Measurements from ENCODE around the gene SZT2.

The SZT2 gene

DNA sequence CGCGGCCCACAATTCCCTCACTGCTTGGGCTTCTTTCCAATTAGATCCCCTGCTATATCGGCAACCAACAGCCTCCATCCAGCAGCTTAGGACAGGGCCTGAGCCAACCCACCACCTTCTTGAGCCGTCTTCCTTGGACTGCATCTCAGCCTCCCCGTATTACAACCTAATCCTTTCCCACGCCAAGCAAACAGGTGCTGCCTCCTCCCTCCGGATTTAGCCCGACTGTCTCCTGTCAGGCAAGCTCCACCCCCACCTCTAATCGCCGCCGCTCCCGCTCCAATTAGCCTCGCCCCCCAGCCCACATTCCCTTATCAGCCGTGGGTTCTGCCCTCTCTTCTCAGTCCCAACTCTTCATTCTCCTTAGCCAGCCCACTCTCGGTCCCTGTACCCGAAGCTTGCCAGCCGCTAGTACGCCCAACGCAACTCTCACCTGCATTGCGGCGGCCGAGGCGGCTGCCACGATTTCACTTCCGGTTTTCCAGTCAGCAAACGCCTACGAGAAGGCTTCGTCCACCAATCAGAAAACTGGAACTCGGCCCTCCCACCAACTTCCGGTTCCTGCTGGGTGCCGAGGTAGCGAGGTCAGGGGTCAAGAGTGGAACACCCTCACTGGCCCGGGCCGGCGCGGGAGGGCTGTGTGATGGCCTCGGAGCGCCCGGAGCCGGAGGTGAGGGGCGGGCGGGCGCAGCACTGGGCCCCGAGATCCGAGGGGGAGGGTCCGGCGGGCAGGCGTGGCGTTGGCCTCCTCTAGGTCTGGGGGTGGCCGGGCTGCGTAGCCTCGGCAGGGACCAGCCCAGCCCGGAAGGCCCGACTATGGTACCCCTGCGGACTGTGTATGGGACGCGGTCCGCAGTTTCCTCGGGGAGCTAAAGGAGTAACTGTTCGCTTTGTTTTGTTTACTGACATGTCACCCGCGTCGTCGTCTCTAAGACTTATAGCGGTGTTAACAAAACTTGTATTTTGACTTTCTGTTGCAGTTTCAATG lies at the start of gene SZT2, which contains the start of gene MED8:
Gene SZT2, plus strand, starts transcription at position 574 of the 988 bp plus-strand sequence. Its CDS starts 70 bp downstream, at position 644.
Gene MED8, minus strand, starts transcription at position 475 of the 988 bp plus-strand sequence. Its CDS starts 36 bp downstream, at position 439.
- peak; percentile 82 to 88 for DNase-seq (ENCODE audit: low read depth in 2 of 2)

DNA sequence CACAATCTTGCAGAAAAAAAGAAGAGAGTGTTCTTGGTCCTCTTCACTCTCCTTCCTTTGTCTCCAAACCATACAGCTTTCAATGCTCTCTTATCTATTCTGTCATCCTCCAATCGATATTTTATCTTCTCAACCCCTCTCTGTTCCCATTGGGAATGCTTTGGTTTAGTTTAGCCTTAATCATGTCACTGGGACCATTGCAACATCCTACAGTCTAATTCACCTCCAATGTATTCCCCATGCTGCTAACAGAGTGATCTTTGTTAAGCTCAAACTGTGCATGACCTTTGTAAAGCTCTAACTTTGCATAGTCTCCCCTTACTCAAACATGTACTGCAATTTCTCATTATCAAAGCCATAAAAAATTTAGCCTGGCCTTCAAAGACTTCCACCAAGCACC lies 49.1 kb upstream of the SZT2 start:
- DNase-seq (ENCODE audit: low read depth in 2 of 2) = no peak

DNA sequence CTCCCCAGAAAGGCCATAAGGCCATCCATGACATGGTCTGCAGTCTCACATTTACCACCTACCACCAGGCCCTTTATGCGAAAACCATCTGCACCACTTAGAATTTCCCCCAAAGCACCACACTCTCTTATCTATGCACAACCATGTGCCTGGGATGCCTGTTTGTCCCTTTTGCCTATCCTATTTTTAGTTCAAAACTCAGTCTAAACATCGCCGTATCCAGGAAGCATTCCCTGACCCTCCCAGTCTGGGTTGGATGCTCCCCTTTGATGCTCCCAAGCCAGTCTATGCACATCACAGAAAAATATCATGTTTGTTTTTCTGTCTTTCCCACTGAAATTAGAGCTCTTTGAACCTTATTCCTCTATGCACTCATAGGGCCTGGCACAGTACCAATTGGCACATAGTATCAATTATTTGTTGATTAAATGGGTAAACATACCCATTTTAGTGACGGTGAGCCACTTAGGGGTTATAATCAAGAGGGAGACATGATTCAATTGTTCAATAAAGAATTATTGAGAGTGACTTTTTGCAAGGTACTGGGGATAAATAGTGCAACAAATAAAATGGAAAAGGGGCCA lies 45.3 kb upstream of the SZT2 start:
- no peak for DNase-seq (ENCODE audit: low read depth in 2 of 2)

DNA sequence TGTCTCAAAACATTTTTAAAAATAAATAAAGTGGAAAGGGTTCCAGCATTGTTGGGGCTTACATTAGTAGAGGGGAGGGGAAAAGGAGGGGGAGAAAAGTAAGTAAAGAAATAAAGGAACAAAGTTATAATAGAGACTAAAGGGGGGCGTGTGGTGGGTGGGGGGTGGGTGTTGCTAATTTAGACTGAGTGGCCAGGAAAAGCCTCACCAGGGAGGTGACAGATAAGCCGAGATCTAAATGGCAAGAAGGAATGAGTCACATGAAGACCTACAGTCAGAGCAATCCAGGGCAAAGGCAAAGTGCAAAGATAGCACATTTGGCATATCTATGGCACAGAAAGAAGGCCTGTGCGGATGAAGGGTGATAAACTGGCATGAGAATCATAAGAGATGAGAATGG lies 44.6 kb upstream of the SZT2 start:
- no peak for DNase-seq (ENCODE audit: low read depth in 2 of 2)

DNA sequence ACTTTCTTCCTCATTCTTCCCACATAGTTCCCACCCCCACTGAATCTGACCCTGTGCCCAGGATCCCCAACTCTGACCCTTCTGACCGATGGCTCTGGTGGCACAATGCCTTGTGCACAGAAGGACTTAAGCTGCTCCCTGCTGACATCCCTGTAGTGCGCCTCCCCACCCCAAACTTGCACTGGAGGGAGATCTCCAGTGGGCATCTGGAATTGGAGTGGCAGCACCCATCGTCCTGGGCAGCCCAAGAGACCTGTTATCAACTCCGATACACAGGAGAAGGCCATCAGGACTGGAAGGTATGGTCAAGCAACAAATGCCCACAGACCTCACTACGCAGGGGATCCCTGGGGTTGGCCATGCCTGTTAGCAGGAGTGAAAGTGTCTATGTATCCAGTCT lies 43.1 kb upstream of the SZT2 start:
- no peak for DNase-seq (ENCODE audit: low read depth in 2 of 2)

DNA sequence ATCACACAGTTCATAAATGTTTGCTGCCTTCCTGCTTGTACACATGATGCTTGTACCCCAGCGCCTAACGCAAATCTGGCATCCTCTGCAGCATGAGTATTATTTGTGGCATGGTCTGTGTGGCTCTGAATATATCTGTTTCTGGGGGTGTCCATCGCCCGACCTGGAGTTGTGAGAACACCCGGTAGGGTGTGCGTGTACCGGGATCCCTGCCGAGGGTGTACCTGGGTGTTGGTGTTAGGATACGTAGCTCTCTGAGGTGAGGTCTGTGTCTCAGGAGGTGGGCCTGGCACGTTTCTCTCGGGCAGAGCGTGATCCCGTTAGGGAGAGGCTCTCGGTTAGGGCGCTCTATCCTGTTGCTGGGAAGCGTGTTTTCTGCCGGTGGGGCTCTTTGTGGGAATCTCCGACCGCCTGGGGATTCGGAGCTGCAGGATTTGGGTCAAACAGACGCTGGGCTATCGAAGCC lies 41.3 kb upstream of the SZT2 start:
- DNase-seq (ENCODE audit: low read depth in 2 of 2) = no peak

DNA sequence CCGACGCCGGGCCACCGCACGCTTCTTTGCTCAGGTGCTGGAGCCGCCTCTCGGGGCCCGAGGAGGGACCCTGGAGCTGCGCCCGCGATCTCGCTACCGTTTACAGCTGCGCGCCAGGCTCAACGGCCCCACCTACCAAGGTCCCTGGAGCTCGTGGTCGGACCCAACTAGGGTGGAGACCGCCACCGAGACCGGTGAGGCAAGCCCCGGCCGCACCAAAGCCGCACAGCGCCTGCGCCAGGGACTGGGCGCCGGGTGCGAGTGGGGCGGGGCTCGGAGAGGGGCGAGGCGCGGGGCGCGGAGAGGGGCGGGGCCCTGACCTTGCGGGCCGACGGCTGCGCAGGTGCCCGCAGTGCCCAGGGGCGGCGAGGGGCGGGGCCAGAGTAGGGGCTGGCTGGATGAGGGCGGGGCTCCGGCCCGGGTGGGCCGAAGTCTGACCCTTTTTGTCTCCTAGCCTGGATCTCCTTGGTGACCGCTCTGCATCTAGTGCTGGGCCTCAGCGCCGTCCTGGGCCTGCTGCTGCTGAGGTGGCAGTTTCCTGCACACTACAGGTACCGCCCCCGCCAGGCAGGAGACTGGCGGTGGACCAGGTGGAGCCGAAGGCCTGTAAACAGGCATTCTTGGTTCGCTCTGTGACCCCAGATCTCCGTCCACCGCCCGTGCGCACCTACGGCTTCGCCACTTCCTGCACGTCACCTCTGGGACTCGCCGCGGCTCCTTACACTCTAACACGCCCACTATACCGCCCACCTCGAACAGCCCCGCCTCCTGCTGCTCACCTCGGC lies 40.7 kb upstream of the SZT2 start:
- DNase-seq (ENCODE audit: low read depth in 2 of 2) = peak in 1 of 2 donors; percentile 24

DNA sequence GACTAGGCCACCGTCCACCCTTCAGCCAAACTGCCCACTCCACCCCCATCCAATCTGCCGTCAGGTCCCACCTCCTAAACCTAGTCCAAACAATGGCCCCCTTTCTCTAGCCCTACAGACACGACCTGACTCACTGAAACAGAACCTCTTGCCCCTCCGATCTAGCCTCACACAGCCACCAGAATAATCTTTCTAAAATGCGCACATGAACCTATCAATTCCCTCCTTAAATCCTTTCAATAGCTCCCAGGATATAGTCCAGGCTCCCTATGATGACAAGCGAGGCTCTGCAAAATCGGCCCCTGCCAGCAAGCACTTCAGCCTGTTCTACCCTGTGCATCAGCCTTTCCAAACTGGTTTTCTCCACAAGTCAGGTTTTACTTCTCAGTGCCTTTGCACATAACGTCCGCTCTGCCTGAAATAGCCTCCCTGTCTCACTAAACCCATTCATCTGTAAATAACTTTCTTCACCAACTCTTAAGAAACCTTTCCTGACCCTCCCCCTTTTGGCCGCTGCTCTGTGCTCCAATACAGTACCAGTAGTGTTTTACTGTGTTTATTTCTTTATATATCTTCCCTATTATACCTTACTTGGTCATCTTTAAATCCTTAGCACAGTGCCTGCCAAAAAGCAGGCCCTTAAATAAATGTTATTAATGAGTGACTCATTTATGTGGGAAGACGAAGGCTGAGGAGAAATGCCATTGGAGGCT lies 39.9 kb upstream of the SZT2 start:
- DNase-seq (ENCODE audit: low read depth in 2 of 2) = no peak

DNA sequence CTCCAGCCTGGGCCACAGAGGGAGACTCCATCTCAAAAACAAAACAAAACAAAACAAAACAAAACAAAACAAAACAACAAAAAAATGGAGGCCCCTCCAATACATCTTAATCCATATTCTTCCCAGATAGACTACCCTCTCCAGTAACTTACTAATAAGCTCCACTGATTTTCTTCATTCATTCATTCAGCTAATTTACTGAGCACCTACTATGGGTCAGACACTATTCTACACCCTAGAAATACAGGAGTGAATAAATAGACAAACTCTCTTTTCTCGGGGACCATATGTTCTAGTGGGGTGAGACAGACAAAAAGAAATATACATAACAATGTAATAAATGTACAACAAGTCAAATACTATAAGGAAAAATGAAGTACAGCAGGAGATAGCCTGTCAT lies 38.7 kb upstream of the SZT2 start:
- no peak for DNase-seq (ENCODE audit: low read depth in 2 of 2)

DNA sequence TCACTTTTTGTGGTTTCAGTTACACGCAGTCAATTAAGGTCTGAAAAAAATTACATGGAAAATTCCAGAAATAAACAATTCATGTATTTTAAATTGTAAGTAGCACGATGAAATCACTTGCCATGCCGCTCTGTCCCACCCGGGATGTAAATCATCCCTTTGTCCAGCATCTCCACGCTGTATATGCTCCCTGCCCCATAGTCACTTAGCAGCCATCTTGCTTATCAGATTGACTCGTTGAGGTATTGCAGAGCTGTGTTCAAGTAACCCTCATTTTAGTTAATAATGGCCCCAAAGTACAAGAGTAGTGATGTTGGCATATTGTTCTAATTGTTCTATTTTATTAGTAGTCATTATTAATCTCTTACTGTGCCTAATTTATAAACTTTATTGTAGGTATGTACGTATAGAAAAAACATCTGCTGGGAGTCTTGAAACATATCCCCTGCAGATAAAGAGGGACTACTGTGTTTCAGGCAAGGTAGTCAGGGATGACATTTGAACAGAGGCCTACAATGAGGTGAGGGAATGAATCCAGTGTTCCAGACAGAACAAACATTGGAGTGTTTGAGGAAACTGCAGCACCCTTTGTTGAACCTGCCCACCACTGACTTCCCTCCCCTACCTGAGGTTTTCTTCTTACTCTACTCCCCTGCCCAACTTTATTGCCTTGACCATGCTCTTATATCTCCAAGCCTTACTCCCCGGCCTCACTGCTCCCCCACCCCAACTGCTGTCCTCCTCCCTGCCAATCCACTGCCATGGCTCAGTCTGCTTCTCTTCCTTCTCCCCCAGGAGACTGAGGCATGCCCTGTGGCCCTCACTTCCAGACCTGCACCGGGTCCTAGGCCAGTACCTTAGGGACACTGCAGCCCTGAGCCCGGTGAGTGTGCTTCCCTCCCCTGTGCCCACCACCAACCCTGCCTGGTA lies 38.0 kb upstream of the SZT2 start:
- no peak for DNase-seq (ENCODE audit: low read depth in 2 of 2)

DNA sequence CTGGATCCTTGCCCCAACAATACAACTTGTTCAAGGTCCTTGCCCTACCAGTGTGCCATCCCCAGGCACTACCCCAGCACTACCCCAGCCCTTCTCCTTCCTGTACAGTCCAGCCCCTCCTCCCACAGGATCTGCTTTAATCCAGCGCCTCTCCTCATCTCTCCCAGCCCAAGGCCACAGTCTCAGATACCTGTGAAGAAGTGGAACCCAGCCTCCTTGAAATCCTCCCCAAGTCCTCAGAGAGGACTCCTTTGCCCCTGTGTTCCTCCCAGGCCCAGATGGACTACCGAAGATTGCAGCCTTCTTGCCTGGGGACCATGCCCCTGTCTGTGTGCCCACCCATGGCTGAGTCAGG lies 37.4 kb upstream of the SZT2 start:
- no peak for DNase-seq (ENCODE audit: low read depth in 2 of 2)

DNA sequence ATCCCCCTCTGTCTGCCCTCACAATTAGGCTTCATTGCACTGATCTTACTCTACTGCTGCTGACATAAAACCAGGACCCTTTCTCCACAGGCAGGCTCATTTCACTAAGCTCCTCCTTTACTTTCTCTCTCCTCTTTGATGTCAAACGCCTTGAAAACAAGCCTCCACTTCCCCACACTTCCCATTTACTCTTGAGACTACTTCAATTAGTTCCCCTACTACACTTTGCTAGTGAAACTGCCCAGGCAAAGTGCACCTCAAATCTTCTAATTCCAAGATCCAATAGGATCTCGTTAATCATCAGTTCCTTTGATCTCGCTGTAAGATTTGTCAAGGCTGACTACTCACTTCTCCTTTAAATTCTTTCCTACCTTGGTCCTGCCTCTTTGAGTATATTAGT lies 36.8 kb upstream of the SZT2 start:
- no peak for DNase-seq (ENCODE audit: low read depth in 2 of 2)

DNA sequence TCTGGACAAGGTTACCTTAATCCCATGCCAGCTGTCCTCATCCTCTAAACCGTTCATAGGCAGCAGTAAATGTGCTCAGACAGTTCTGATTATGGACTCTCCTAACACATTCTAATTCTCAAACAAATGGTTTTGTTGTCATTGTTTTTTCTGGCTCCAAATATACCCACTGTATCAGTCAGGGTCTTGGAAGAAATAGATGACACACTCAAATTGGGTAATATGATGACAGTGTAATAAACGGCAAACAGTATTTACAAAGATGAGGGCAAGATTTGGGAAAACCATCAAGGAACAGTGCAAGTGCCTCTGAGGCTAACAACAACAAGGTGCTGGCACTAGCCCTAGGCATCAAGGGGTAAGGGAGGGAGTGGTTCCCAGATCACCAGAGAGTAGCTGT lies 35.2 kb upstream of the SZT2 start:
- DNase-seq (ENCODE audit: low read depth in 2 of 2) = no peak

DNA sequence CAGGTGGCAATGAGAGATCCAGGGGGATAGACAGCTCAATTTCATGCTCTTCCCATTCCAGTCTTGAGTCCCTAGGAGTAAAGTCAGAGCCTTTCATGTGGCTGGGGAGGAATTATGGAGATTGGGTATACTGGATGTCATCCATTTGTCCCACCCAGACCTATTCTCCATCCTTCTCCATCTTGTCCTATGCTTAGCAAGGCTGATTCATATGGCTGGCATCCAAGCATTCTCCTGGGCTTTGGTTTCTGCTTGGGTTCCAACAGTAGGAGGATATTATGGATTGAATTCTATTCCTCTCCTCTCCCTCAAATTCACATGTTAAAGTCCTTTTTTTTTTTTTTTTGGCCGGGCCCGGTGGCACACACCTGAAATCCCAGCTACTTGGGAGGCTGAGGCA lies 34.8 kb upstream of the SZT2 start:
- no peak for DNase-seq (ENCODE audit: low read depth in 2 of 2)

DNA sequence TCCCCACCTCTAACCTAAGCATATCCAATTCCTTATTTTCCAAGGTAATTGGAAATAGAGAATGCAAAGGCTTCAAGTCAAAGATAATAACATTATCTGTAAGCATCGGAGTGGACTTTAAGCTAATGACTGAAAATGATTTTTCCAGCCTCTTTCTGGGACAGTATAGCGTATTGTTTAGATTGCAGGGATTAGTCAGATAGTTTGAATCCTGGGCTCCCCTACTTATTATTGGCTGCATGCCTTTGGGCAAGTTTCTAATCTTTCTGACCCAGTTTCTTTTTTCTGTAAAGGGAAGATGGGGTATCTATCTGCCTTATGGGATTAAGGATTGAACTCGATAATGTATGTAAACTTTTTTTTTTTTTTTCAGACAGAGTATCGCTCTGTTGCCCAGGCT lies 32.4 kb upstream of the SZT2 start:
- DNase-seq (ENCODE audit: low read depth in 2 of 2) = no peak

DNA sequence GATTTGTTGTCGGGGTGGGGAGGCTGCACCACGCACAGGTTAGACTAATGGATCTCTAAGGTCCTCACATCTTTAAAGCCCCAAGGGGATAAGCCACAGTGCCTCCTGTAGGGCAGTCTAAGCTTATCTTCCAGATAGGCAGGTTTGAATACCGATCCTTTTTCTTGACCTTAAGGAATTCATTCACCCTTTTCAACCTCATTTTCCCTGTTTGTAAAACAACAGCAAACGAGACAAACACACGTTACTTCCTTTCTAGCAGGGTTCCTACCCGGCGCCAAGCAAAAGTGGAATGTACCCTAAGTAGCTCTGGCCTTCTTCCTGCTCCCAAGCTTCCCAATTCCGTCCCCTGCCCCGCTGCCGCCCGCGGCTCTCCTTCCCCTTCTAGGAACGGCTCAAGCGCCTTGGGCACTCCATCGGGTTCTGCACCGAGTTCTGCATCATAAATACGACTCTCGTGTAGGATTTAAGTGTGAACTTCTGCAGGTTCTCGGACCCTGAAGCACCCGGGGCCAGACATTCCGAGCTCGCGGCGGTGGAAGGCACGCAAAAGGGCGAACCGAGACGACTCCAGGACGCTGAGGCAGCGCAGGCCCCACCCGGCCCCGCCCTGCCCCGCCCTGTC lies 31.5 kb upstream of the SZT2 start:
- DNase-seq (ENCODE audit: low read depth in 2 of 2) = no peak

DNA sequence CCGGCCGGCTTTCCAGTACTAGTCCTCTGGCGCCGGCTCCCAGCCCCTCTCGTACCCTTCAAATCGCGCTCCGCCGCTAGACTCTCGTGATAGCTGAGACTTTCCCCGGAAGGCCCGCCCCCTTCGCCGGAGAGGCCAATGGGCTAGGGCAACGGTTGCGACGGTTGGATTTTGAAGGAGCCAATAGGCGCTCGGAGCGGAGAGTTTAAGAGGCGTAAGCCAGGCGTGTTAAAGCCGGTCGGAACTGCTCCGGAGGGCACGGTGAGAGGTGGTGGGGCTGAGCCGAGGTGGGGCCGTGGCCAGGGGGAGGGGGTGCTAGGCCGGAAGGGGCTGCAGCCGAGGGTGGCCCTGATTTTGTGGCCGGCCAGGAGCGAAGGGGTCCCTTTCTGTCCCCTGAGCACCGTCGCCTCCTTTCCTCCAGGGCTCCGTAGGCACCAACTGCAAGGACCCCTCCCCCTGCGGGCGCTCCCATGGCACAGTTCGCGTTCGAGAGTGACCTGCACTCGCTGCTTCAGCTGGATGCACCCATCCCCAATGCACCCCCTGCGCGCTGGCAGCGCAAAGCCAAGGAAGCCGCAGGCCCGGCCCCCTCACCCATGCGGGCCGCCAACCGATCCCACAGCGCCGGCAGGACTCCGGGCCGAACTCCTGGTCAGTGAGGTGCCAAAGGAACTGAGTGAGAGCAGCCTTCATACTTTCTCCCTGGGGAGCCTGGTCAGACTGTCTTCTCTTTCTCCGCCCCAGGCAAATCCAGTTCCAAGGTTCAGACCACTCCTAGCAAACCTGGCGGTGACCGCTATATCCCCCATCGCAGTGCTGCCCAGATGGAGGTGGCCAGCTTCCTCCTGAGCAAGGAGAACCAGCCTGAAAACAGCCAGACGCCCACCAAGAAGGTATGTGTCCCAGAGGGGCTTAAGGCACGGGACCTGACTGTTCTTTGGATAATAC lies 30.7 kb upstream of the SZT2 start, which contains the start of gene CDC20:
Gene CDC20, plus strand, starts transcription at position 236 of the 948 bp plus-strand sequence. Its CDS starts 235 bp downstream, at position 471.
- peak; percentile 92 to 95 for DNase-seq (ENCODE audit: low read depth in 2 of 2)

DNA sequence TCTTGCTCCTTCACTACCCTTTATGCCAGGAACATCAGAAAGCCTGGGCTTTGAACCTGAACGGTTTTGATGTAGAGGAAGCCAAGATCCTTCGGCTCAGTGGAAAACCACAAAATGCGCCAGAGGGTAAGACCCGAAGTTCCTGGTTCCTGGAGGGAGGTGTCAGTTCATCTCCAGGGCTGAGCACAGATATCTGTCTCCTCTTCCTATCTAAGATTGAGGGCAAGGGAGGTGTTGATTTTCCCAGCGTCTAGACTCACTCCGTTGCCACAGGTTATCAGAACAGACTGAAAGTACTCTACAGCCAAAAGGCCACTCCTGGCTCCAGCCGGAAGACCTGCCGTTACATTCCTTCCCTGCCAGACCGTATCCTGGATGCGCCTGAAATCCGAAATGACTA lies 30.0 kb upstream of the SZT2 start:
- no peak for DNase-seq (ENCODE audit: low read depth in 2 of 2)

DNA sequence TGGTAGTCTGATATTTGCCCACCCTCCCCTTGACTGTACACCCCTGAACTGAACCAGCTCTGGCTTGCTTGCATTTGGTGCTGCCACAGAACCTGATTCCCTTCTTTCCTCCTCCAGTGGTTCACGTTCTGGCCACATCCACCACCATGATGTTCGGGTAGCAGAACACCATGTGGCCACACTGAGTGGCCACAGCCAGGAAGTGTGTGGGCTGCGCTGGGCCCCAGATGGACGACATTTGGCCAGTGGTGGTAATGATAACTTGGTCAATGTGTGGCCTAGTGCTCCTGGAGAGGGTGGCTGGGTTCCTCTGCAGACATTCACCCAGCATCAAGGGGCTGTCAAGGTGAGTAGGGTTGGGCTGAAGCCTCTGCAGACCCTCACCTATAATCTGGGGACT lies 29.1 kb upstream of the SZT2 start:
- DNase-seq (ENCODE audit: low read depth in 2 of 2) = no peak
